Fibroblast of mammary gland (primary cell): Measurements from ENCODE around the gene EEFSEC.

Experiments
- DNase-seq: peaks from one replicate; pipeline ENCODE4 v3.0.0-alpha.2; 2010; ENCODE audit warnings: low read depth
- H3K4me3 ChIP-seq: 2 replicates; pipeline ENCODE4 v1.5.1; 2011; ENCODE audit warnings: low read depth, mild to moderate bottlenecking, low read length, moderate library complexity; ENCODE audit not compliant: control insufficient read depth
- TF ChIP-seq, protein P1 (sequence below): conservative IDR thresholded peaks from 2 replicates; pipeline ENCODE4 v1.5.1; 2011; ENCODE audit warnings: low read depth, low read length, inconsistent platforms; ENCODE audit not compliant: control insufficient read depth, insufficient read depth

Gene EEFSEC

DNA sequence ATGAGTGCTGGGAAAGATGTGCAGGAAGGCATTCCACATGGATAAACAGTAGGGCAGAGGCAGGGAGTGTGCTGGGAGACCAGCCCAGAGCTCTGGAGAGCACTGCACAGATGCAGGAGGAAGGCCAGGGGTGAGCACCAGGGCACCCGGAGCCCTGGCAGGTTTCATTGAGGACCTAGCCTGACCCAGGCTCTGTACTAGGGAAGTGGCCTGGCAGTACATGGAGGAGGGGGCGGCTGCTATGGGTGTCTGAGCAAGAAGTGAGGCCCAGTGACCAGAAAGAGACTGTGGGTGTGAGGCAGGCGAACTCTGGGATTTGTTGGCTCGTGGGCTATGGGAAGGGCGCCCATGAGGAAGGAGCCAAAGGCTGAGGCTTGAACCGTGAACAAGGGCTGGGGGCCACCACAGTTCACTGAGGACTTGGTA lies 174.3 kb downstream of the EEFSEC start:
- TF ChIP-seq, protein P1, sequence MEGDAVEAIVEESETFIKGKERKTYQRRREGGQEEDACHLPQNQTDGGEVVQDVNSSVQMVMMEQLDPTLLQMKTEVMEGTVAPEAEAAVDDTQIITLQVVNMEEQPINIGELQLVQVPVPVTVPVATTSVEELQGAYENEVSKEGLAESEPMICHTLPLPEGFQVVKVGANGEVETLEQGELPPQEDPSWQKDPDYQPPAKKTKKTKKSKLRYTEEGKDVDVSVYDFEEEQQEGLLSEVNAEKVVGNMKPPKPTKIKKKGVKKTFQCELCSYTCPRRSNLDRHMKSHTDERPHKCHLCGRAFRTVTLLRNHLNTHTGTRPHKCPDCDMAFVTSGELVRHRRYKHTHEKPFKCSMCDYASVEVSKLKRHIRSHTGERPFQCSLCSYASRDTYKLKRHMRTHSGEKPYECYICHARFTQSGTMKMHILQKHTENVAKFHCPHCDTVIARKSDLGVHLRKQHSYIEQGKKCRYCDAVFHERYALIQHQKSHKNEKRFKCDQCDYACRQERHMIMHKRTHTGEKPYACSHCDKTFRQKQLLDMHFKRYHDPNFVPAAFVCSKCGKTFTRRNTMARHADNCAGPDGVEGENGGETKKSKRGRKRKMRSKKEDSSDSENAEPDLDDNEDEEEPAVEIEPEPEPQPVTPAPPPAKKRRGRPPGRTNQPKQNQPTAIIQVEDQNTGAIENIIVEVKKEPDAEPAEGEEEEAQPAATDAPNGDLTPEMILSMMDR, result no peak
- DNase-seq, result no peak
- H3K4me3 ChIP-seq, result no peak overlapping the region

- no peak overlapping the region for H3K4me3 ChIP-seq
- TF ChIP-seq, protein P1, result no peak
- no peak for DNase-seq
These were observed 175.5 kb downstream of the EEFSEC start for GRCh38 chr3:128328546-128329458.

DNA sequence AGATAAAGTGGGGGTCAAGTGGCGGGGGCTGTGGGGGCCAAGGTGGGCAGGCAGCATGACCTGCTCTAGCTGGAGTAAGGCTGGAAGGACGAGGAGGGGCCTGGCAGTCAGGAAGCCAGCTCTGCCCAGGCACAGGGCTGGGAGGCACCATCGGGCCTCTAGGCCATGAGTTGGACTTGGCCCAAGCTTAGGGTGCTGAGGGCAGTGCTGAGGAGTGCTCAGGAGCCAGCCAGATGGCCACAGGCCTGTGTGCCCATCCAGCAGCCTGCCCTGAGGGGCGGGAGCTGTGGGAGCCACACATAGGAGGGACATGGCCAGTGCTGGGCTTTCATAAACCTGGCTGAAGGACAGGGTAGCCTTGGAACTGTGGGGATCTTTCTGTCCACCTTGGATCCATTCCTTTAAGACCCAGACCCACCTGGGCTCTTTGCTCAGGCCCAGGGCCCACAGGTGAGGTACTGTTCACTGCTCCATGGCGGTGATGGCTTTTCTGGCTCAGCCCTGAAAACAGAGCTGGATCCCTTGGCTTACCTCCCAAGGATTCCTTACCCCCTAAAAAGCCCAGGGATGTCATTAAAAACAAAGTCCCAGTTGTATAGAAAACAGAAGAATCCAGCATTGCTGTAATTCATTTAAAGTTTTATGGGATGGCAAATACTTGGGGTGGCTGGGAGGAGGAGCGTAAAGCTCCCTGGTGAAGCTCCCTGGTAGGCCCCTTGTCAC lies 176.4 kb downstream of the EEFSEC start:
- H3K4me3 ChIP-seq, result no peak overlapping the region
- no peak for DNase-seq
- TF ChIP-seq, protein P1, result no peak

- TF ChIP-seq, protein P1, result no peak
- DNase-seq, result no peak
- no peak overlapping the region for H3K4me3 ChIP-seq
These were observed 177.0 kb downstream of the EEFSEC start for GRCh38 chr3:128330214-128330842.

DNA sequence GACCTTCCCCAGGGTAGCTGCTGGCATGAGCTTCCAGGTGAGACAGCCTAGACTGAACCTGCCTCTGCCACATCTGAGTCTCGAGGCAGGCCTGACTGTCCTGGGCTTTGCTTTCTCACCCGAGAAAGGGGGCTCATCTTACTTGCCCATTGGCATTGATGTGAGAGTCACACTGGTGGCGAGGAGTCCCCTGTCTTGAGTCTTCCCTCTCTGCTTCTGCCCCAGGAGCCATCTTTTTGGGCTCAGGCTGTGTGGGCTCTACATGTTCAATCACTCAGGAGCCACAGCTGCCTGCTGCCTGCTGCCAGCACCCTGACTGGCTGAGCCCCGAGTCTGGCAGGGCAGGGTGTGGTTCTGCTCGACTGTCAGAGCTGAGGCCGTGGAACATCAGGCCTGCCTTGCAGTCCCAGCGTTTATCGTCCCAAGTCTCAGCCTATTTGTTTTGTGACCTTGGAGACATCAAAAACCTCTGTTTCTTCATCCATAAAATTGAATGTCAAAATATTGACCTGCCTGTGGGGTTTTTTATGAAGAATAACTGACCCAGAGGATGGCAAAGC lies 180.9 kb downstream of the EEFSEC start:
- no peak for DNase-seq
- no peak overlapping the region for H3K4me3 ChIP-seq
- TF ChIP-seq, protein P1, result no peak

- TF ChIP-seq, protein P1, result no peak
- DNase-seq, result no peak
- no peak overlapping the region for H3K4me3 ChIP-seq
These were observed 181.5 kb downstream of the EEFSEC start for GRCh38 chr3:128334766-128335165.
